ENCODE measurements around the gene UTS2. TPM values are rescaled to one million over a fixed set of nuclear protein-coding genes. Genes with fewer than 3 reads are reported as not detected.

The UTS2 gene
- total RNA-seq, 1 donor from 2014 or later = not detected

- no peak for ATAC-seq
- DNase-seq = no peak
- intact Hi-C loops (cut with micrococcal nuclease) = no loop called here
These were observed 26.5 kb downstream of the UTS2 start for GRCh38 chr1:7826363-7826762.

- intact Hi-C loops (cut with micrococcal nuclease) = no loop called here
- DNase-seq = no peak
- no peak for ATAC-seq
These were observed 28.2 kb downstream of the UTS2 start for GRCh38 chr1:7824701-7825100.

GRCh38 chr1:7821282-7821681, 31.6 kb downstream of the UTS2 start:
- DNase-seq = no peak
- intact Hi-C loops (cut with micrococcal nuclease) = no loop called here
- ATAC-seq = no peak

GRCh38 chr1:7813677-7814373, 39.0 kb downstream of the UTS2 start:
- no peak for ATAC-seq
- DNase-seq = no peak
- intact Hi-C loops (cut with micrococcal nuclease) = no loop called here

- intact Hi-C loops (cut with micrococcal nuclease) = no loop called here
- ATAC-seq (no peak), DNase-seq (no peak)
These were observed 41.4 kb downstream of the UTS2 start for GRCh38 chr1:7811476-7811875.

GRCh38 chr1:7810395-7810794, 42.5 kb downstream of the UTS2 start:
- no peak for DNase-seq
- ATAC-seq = no peak

GRCh38 chr1:7809742-7810141, 43.1 kb downstream of the UTS2 start:
- DNase-seq (no peak), ATAC-seq (no peak)
- intact Hi-C loops (cut with micrococcal nuclease) = no loop called here

More at GRCh38 chr1:7810395-7810794, 42.5 kb downstream of the UTS2 start:
- intact Hi-C loops (cut with micrococcal nuclease) = no loop called here

- ATAC-seq (no peak), DNase-seq (no peak)
- intact Hi-C loops (cut with micrococcal nuclease) = no loop called here
These were observed 44.5 kb downstream of the UTS2 start for GRCh38 chr1:7808253-7808844.

- intact Hi-C loops (cut with micrococcal nuclease) = no loop called here
- DNase-seq = no peak
- ATAC-seq = no peak
These were observed 47.4 kb downstream of the UTS2 start for GRCh38 chr1:7805460-7805859.

Other genes with a start within 250 kb of the UTS2 start
- 64.7 TPM for gene VAMP3, start 81.8 kb downstream of the UTS2 start, total RNA-seq
- 20.4 TPM for gene PER3, start 68.8 kb downstream of the UTS2 start, total RNA-seq
- gene TNFRSF9, start 87.8 kb upstream of the UTS2 start, total RNA-seq = not detected
- 335 TPM for gene PARK7, start 108.6 kb upstream of the UTS2 start, total RNA-seq
- gene ERRFI1, start 173.2 kb upstream of the UTS2 start, total RNA-seq = 10.2 TPM

All from left ventricle myocardium superior (tissue), 1 donor.